Natural killer cell treated with Interleukin-12 subunit alpha and Interleukin-12 subunit beta and Interleukin-15 and Interleukin-18, amount 100 ng/mL, for 72 hours (primary cell): ENCODE data around the gene HSP90AB1. TPM values are rescaled to one million over a fixed set of nuclear protein-coding genes. Genes with fewer than 3 reads are reported as not detected.

Experiments used
- ATAC-seq, 2 donors: fragments of 150-1000 bp; cut with Tn5 transposase in 1 of 2; sonication (Bioruptor Pico), chemical (Tn5 transposase) in 1 of 2; 2 replicates each; pipeline ENCODE4 v1.10.0; 2021
- DNase-seq: peaks from one replicate; pipeline ENCODE4 v3.0.0; 2022; ENCODE audit warnings: low spot score
- H3K27ac Mint-ChIP-seq, 2 donors: 1 replicate in 1 of 2; 2 replicates in 1 of 2; pipeline ENCODE4 v1.8.0; 2022; ENCODE audit warnings: mixed read lengths in 2 of 2, mild to moderate bottlenecking in 1 of 2, moderate library complexity in 1 of 2
- H3K27me3 Mint-ChIP-seq, 2 donors: 1 replicate in 1 of 2; 2 replicates in 1 of 2; pipeline ENCODE4 v1.8.0; 2022; ENCODE audit warnings: mixed read lengths in 2 of 2
- H3K36me3 Mint-ChIP-seq: one replicate; pipeline ENCODE4 v1.8.0; 2022; ENCODE audit warnings: mixed read lengths
- H3K4me1 Mint-ChIP-seq, 2 donors: 1 replicate in 1 of 2; 2 replicates in 1 of 2; pipeline ENCODE4 v1.8.0; 2022; ENCODE audit warnings: low read depth in 2 of 2, mixed read lengths in 2 of 2, mild to moderate bottlenecking in 1 of 2
- H3K4me3 Mint-ChIP-seq: one replicate; pipeline ENCODE4 v1.8.0; 2022; ENCODE audit warnings: mixed read lengths
- H3K9me3 Mint-ChIP-seq: 2 replicates; pipeline ENCODE4 v1.8.0; 2022; ENCODE audit warnings: mixed read lengths
- total RNA-seq, 2 donors: library from RNA; stranded (reverse); gene quantifications; one replicate each; pipeline ENCODE4 v1.2.3, GENCODE V29; 2022

HSP90AB1 gene
- total RNA-seq, 2 donors from 2014 or later = 1,035 to 1,696 TPM

- H3K36me3 Mint-ChIP-seq = peaks cover under 1% of the 10 kb centered on the region
- peak overlapping the region; percentile 97 for H3K4me3 Mint-ChIP-seq
- no peak for DNase-seq
- peak overlapping the region; percentile 89 to 95 for H3K27ac Mint-ChIP-seq
- H3K27me3 Mint-ChIP-seq = peaks cover 16 to 18% of the 10 kb centered on the region in 2 donors
- peaks cover 44 to 49% of the 10 kb centered on the region in 2 donors for H3K4me1 Mint-ChIP-seq
- ATAC-seq = no peak
- H3K9me3 Mint-ChIP-seq = no peaks in the 10 kb centered on the region
These were observed 19.4 kb downstream of the HSP90AB1 start for GRCh38 chr6:44266347-44266746.

DNA sequence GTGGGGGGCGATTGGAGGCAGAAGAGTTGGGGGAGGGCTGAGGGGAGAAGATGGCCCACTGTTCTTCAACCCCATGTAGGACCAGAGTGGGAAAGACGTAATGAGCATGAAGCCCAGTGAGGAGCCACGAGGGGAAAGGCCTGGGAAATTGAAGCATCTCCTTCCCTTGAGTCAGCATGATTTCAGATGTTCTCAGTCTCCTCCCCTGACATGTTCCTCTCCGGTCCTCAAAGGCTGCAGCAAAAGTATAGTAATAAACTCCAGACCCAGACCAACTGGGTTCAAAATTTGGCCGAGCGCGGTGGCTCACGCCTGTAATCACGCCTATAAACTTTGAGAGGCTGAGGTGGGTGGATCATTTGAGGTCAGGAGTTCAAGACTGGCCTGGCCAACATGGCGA, 20.4 kb downstream of the HSP90AB1 start:
- ATAC-seq = no peak
- DNase-seq = no peak
- Mint-ChIP-seq H3K27me3 (peaks cover 20 to 25% of the 10 kb centered on the region in 2 donors), H3K9me3 (no peaks in the 10 kb centered on the region), H3K27ac (no peak overlapping the region), H3K4me3 (no peak overlapping the region), H3K36me3 (no peaks in the 10 kb centered on the region), H3K4me1 (peaks cover 41 to 49% of the 10 kb centered on the region in 2 donors)

GRCh38 chr6:44268095-44268628, 21.3 kb downstream of the HSP90AB1 start:
- H3K36me3 Mint-ChIP-seq = no peaks in the 10 kb centered on the region
- no peak overlapping the region for H3K4me3 Mint-ChIP-seq
- no peaks in the 10 kb centered on the region for H3K9me3 Mint-ChIP-seq
- no peak for ATAC-seq
- no peak for DNase-seq
- H3K27ac Mint-ChIP-seq = peak overlapping the region in 1 of 2 donors; percentile 37
- H3K27me3 Mint-ChIP-seq = peaks cover 28 to 35% of the 10 kb centered on the region in 2 donors
- peaks cover 32 to 43% of the 10 kb centered on the region in 2 donors for H3K4me1 Mint-ChIP-seq

GRCh38 chr6:44269178-44269920, 22.4 kb downstream of the HSP90AB1 start:
- Mint-ChIP-seq H3K27me3 (peaks cover 36 to 40% of the 10 kb centered on the region in 2 donors), H3K4me3 (peak overlapping the region; percentile 29), H3K4me1 (peaks cover 20 to 32% of the 10 kb centered on the region in 2 donors), H3K9me3 (no peaks in the 10 kb centered on the region), H3K36me3 (no peaks in the 10 kb centered on the region), H3K27ac (no peak overlapping the region)
- DNase-seq (no peak), ATAC-seq (no peak)

GRCh38 chr6:44269921-44270525, 23.1 kb downstream of the HSP90AB1 start, which contains the start of gene TMEM151B:
TSS of gene TMEM151B (plus strand) at chr6:44270450. CDS start at chr6:44270743, 293 bp downstream.
- DNase-seq = no peak
- peak within 1 kb of the TSS; percentile 30 for H3K4me3 Mint-ChIP-seq
- no peaks in the 10 kb centered on the region for H3K36me3 Mint-ChIP-seq
- no peak within 1 kb of the TSS for H3K27ac Mint-ChIP-seq
- peaks cover 38 to 45% of the 10 kb centered on the region in 2 donors for H3K27me3 Mint-ChIP-seq
- H3K4me1 Mint-ChIP-seq = peaks cover 16 to 30% of the 10 kb centered on the region in 2 donors
- no peak for ATAC-seq
- H3K9me3 Mint-ChIP-seq = no peaks in the 10 kb centered on the region

DNA sequence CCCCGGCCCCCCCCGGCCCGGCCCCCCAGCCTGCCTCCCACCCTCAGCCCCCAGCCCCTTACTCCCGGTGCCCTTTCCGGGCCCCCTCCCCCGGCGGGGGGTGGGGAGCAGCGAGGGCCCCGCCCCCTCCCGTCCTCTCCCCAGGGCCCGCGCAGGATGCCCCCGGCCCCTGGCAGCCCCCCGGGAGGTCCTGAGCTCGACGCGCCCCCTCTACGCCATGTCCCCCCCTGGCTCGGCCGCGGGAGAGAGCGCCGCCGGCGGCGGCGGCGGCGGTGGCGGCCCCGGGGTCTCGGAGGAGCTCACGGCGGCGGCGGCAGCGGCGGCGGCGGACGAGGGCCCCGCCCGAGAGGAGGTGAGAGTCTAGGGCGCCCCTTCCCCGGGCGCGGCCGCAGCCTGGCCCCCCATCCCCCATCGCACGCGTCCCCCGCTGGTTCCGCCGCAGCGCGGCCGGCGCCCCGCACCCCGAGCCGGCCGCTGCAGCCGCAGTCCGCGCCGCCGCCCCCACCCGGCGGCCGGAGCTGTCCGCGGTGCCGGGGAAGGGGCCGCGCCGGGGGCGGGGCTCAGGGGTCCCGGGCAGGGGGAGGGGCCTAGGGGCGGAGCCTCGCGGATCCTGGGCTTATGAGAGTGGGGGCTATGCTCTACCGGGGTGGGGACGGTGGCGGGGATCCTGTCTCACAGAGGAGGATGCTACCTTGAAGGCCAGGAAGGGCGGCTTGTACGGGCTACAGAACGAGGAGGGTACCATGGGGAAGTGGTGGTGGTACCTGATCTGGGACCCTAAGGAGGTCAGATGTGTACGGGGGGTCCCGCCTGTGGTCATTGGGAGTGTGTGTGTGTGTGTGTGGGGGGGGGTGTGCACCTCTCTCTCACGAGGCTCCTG, 23.9 kb downstream of the HSP90AB1 start:
- peak in 1 of 2 donors; percentile 24 for ATAC-seq
- Mint-ChIP-seq H3K9me3 (no peaks in the 10 kb centered on the region), H3K4me1 (peaks cover 16 to 27% of the 10 kb centered on the region in 2 donors), H3K4me3 (peak overlapping the region; percentile 30), H3K36me3 (no peaks in the 10 kb centered on the region), H3K27ac (no peak overlapping the region), H3K27me3 (peaks cover 38 to 45% of the 10 kb centered on the region in 2 donors)
- no peak for DNase-seq

GRCh38 chr6:44271406-44271723, 24.5 kb downstream of the HSP90AB1 start:
- DNase-seq (no peak), ATAC-seq (no peak)
- Mint-ChIP-seq H3K9me3 (no peaks in the 10 kb centered on the region), H3K4me1 (peaks cover 10 to 23% of the 10 kb centered on the region in 2 donors), H3K4me3 (peak overlapping the region; percentile 30), H3K36me3 (no peaks in the 10 kb centered on the region), H3K27ac (no peak overlapping the region), H3K27me3 (peaks cover 38 to 45% of the 10 kb centered on the region in 2 donors)

DNA sequence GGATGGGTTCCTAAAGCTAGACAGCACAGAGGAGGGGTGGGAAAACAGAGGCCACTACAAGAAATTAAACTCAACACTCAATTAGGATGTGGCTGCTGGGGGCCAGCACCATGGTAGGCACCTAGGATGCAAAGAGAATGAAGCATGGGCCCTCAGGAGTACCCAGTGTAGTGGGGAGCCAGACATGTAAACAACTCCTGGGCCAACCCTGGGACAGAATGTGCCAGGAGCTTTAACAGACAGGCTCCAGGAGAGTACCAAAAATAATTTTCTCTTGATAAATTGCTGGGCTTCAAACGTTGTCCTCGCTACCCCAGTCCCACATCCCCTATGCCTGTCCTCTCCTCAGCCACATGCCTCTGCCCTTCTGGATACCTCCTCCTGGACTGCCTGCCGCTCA, 25.0 kb downstream of the HSP90AB1 start:
- DNase-seq (no peak), ATAC-seq (no peak)
- Mint-ChIP-seq H3K36me3 (no peaks in the 10 kb centered on the region), H3K27ac (no peak overlapping the region), H3K9me3 (no peaks in the 10 kb centered on the region), H3K4me1 (peaks cover 9 to 18% of the 10 kb centered on the region in 2 donors), H3K27me3 (peaks cover 42 to 47% of the 10 kb centered on the region in 2 donors), H3K4me3 (peak overlapping the region; percentile 30)

DNA sequence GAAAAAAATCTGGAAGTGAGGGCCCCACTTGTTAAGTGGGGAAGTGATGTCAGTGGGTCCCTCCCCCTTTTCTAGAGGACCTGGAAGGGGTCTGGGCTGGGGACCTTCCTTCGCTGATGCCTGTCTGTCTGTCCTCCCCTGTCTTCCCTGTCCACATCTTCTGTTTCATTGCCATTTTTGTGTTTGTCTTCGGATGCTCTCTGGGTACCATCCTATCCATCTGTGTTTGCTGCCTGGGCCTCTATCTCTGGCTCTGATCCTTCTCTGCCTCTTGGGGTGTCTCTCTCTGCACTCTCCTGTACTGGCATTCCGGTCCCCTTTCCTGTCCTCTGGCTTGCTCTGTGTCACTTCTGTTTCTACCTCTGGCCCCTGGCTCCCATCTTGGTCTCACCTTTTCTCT, 25.6 kb downstream of the HSP90AB1 start:
- no peak overlapping the region for H3K4me3 Mint-ChIP-seq
- no peak for DNase-seq

DNA sequence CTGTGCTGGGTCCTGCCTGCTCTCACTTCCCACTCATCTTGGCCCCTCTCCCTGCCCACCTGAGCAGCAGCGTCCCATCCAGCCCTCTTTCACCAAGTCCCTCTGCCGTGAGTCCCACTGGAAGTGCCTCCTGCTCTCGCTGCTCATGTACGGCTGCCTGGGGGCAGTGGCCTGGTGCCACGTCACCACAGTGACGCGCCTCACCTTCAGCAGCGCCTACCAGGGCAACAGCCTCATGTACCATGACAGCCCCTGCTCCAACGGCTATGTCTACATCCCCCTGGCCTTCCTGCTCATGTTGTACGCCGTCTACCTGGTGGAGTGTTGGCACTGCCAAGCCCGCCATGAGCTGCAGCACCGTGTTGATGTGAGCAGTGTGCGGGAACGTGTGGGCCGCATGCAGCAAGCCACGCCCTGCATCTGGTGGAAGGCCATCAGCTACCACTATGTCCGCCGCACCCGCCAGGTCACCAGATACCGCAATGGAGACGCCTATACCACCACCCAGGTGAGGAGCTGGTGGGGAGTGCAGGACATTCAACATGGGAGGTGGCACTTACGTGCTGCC, 26.2 kb downstream of the HSP90AB1 start:
- no peak overlapping the region for H3K27ac Mint-ChIP-seq
- ATAC-seq = no peak
- H3K9me3 Mint-ChIP-seq = no peaks in the 10 kb centered on the region
- no peaks in the 10 kb centered on the region for H3K36me3 Mint-ChIP-seq
- DNase-seq = no peak
- H3K27me3 Mint-ChIP-seq = peaks cover 51 to 59% of the 10 kb centered on the region in 2 donors
- peaks cover 9 to 18% of the 10 kb centered on the region in 2 donors for H3K4me1 Mint-ChIP-seq
- no peak overlapping the region for H3K4me3 Mint-ChIP-seq

More for the DNA sequence above, 25.6 kb downstream of the HSP90AB1 start:
- Mint-ChIP-seq H3K9me3 (no peaks in the 10 kb centered on the region), H3K4me1 (peaks cover 9 to 18% of the 10 kb centered on the region in 2 donors), H3K36me3 (no peaks in the 10 kb centered on the region), H3K27ac (no peak overlapping the region), H3K27me3 (peaks cover 47 to 53% of the 10 kb centered on the region in 2 donors)
- no peak for ATAC-seq

DNA sequence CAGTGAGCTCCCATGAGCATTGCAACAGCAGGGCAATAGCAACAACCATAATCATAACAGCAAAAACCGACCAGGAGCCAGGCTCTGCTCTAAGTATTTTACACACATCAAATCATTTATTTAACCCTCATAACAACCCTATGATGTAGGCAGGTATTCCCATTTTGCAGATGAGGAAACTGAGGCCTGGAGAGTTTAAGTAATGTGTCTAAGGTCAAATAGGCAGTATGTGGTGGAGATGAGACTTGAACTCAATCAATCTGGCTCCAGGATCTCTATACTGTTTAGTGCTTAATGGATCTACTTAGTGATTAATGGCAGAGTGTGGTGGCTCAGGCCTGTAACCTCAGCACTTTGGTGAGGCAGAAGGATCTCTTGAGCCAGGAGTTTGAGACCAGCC, 26.7 kb downstream of the HSP90AB1 start:
- DNase-seq (no peak), ATAC-seq (no peak)
- peaks cover 9 to 18% of the 10 kb centered on the region in 2 donors for H3K4me1 Mint-ChIP-seq
- H3K27me3 Mint-ChIP-seq = peaks cover 54 to 60% of the 10 kb centered on the region in 2 donors
- no peaks in the 10 kb centered on the region for H3K36me3 Mint-ChIP-seq
- no peaks in the 10 kb centered on the region for H3K9me3 Mint-ChIP-seq
- no peak overlapping the region for H3K4me3 Mint-ChIP-seq
- H3K27ac Mint-ChIP-seq = no peak overlapping the region

DNA sequence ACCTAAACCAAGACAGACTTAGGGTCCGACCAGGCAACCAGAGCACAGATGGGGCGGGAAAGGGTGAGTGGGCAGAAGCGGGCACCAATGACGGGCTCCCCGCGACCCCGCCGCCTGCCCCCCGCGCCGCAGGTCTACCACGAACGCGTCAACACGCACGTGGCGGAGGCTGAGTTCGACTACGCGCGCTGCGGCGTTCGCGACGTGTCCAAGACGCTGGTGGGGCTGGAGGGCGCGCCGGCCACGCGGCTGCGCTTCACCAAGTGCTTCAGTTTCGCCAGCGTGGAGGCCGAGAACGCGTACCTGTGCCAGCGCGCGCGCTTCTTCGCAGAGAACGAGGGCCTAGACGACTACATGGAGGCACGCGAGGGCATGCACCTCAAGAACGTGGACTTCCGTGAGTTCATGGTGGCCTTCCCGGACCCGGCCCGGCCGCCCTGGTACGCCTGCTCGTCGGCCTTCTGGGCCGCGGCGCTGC, 28.4 kb downstream of the HSP90AB1 start:
- Mint-ChIP-seq H3K36me3 (no peaks in the 10 kb centered on the region), H3K27me3 (peaks cover 50 to 51% of the 10 kb centered on the region in 2 donors), H3K27ac (no peak overlapping the region), H3K4me3 (no peak overlapping the region), H3K4me1 (peaks cover 0 to 10% of the 10 kb centered on the region in 2 donors), H3K9me3 (no peaks in the 10 kb centered on the region)
- DNase-seq = no peak
- ATAC-seq = no peak
